HEK293T (cell line): ENCODE results near the gene SH2D5.

Experiments used
- BHLHE40 ChIP-seq: fragments of 450-650 bp; IDR thresholded peaks from 2 replicates; pipeline ENCODE4 v1.6.1; 2016; ENCODE audit warnings: mild to moderate bottlenecking, moderate library complexity, borderline replicate concordance
- ELF4 ChIP-seq: fragments of 450-650 bp; IDR thresholded peaks from 2 replicates; pipeline ENCODE4 v1.6.1; 2017; ENCODE audit warnings: antibody characterized with exemption

GRCh38 chr1:20720631-20721091 lies 11.8 kb downstream of the SH2D5 start:
- TF ChIP-seq ELF4, result no peak
- no peak for TF ChIP-seq BHLHE40
